ENCODE data around the gene ARHGEF2. TPM values are rescaled to one million over a fixed set of nuclear protein-coding genes. Genes with fewer than 3 reads are reported as not detected.
"Not testable (repeated sequence)": the region's sequence is repeated elsewhere in the genome, so short reads cannot be mapped to it uniquely, and the experiment has no call there.

The ARHGEF2 gene
- total RNA-seq, 2 experiments from 2014 or later, result 135 to 148 TPM

GRCh38 chr1:155930725-155931124, 47.6 kb downstream of the ARHGEF2 start:
- Mint-ChIP-seq H3K4me1 (peaks cover 39% of the 10 kb centered on the region), H3K36me3 (peaks cover 35% of the 10 kb centered on the region), H3K4me3 (peak overlapping the region; percentile 73)
- not testable (repeated sequence) for H3K9me3 Mint-ChIP-seq, DNase-seq, H3K27me3 Mint-ChIP-seq, H3K27ac Mint-ChIP-seq

- no peaks in the 10 kb centered on the region for H3K27me3 Mint-ChIP-seq
- H3K27ac Mint-ChIP-seq, result peak overlapping the region; percentile 22
- DNase-seq, result no peak
- H3K4me3 Mint-ChIP-seq, result no peak overlapping the region
- no peaks in the 10 kb centered on the region for H3K9me3 Mint-ChIP-seq
- H3K36me3 Mint-ChIP-seq, result peaks cover 39% of the 10 kb centered on the region
- H3K4me1 Mint-ChIP-seq, result peaks cover 39% of the 10 kb centered on the region
Measured at GRCh38 chr1:155929057-155929456, 49.3 kb downstream of the ARHGEF2 start.

- no peak overlapping the region for H3K27ac Mint-ChIP-seq
- no peaks in the 10 kb centered on the region for H3K27me3 Mint-ChIP-seq
- H3K4me1 Mint-ChIP-seq, result peaks cover 20% of the 10 kb centered on the region
- no peak for DNase-seq
- H3K9me3 Mint-ChIP-seq, result no peaks in the 10 kb centered on the region
- H3K36me3 Mint-ChIP-seq, result peaks cover 40% of the 10 kb centered on the region
- no peak overlapping the region for H3K4me3 Mint-ChIP-seq
Measured at GRCh38 chr1:155925506-155925905, 52.8 kb downstream of the ARHGEF2 start.

- H3K27me3 Mint-ChIP-seq, result no peaks in the 10 kb centered on the region
- no peaks in the 10 kb centered on the region for H3K9me3 Mint-ChIP-seq
- H3K4me3 Mint-ChIP-seq, result no peak overlapping the region
- no peak overlapping the region for H3K27ac Mint-ChIP-seq
- H3K36me3 Mint-ChIP-seq, result peaks cover 45% of the 10 kb centered on the region
- peaks cover 4% of the 10 kb centered on the region for H3K4me1 Mint-ChIP-seq
- no peak for DNase-seq
Measured at GRCh38 chr1:155920717-155921116, 57.6 kb downstream of the ARHGEF2 start.

GRCh38 chr1:155919801-155920200, 58.5 kb downstream of the ARHGEF2 start:
- Mint-ChIP-seq H3K36me3 (peaks cover 44% of the 10 kb centered on the region), H3K27ac (no peak overlapping the region), H3K4me1 (peaks cover 4% of the 10 kb centered on the region), H3K4me3 (no peak overlapping the region), H3K27me3 (no peaks in the 10 kb centered on the region), H3K9me3 (no peaks in the 10 kb centered on the region)
- DNase-seq, result no peak

GRCh38 chr1:155918660-155919059, 59.7 kb downstream of the ARHGEF2 start:
- DNase-seq, result no peak
- Mint-ChIP-seq H3K9me3 (no peaks in the 10 kb centered on the region), H3K27ac (no peak overlapping the region), H3K4me1 (peaks cover 4% of the 10 kb centered on the region), H3K4me3 (no peak overlapping the region), H3K27me3 (no peaks in the 10 kb centered on the region), H3K36me3 (peaks cover 50% of the 10 kb centered on the region)

GRCh38 chr1:155913969-155914757, 64.2 kb downstream of the ARHGEF2 start:
- no peak overlapping the region for H3K4me3 Mint-ChIP-seq

GRCh38 chr1:155912056-155912536, 66.3 kb downstream of the ARHGEF2 start:
- H3K36me3 Mint-ChIP-seq, result peaks cover 46% of the 10 kb centered on the region
- peak overlapping the region; percentile 99 for H3K4me3 Mint-ChIP-seq
- H3K27me3 Mint-ChIP-seq, result no peaks in the 10 kb centered on the region
- no peaks in the 10 kb centered on the region for H3K9me3 Mint-ChIP-seq
- H3K27ac Mint-ChIP-seq, result peak overlapping the region; percentile 97
- no peak for DNase-seq
- H3K4me1 Mint-ChIP-seq, result peaks cover 19% of the 10 kb centered on the region

More at GRCh38 chr1:155913969-155914757, 64.2 kb downstream of the ARHGEF2 start:
- Mint-ChIP-seq H3K9me3 (no peaks in the 10 kb centered on the region), H3K27me3 (no peaks in the 10 kb centered on the region), H3K4me1 (peaks cover 19% of the 10 kb centered on the region), H3K36me3 (peaks cover 52% of the 10 kb centered on the region), H3K27ac (peak overlapping the region; percentile 34)
- no peak for DNase-seq

GRCh38 chr1:155911156-155912055, 66.9 kb downstream of the ARHGEF2 start, which contains the start of gene RIT1:
Gene RIT1, minus strand, starts transcription at chr1:155911349. Its CDS starts 588 bp downstream, at chr1:155910761.
- Mint-ChIP-seq H3K4me1 (peaks cover 19% of the 10 kb centered on the region), H3K4me3 (peak within 1 kb of the TSS; percentile 99), H3K27ac (peak within 1 kb of the TSS; percentile 97), H3K27me3 (no peaks in the 10 kb centered on the region), H3K36me3 (peaks cover 39% of the 10 kb centered on the region), H3K9me3 (no peaks in the 10 kb centered on the region)
- peak; percentile 85 for DNase-seq

GRCh38 chr1:155910621-155911121, 67.7 kb downstream of the ARHGEF2 start:
- Mint-ChIP-seq H3K9me3 (no peaks in the 10 kb centered on the region), H3K4me1 (peaks cover 21% of the 10 kb centered on the region), H3K27ac (peak overlapping the region; percentile 97), H3K4me3 (peak overlapping the region; percentile 99), H3K27me3 (no peaks in the 10 kb centered on the region), H3K36me3 (peaks cover 38% of the 10 kb centered on the region)
- no peak for DNase-seq

- no peak for DNase-seq
- Mint-ChIP-seq H3K36me3 (peaks cover 37% of the 10 kb centered on the region), H3K4me1 (peaks cover 21% of the 10 kb centered on the region), H3K4me3 (peak overlapping the region; percentile 99), H3K27me3 (no peaks in the 10 kb centered on the region), H3K27ac (peak overlapping the region; percentile 70), H3K9me3 (no peaks in the 10 kb centered on the region)
Measured at GRCh38 chr1:155909894-155910293, 68.5 kb downstream of the ARHGEF2 start.

- Mint-ChIP-seq H3K9me3 (no peaks in the 10 kb centered on the region), H3K27me3 (no peaks in the 10 kb centered on the region), H3K4me3 (no peak overlapping the region), H3K27ac (no peak overlapping the region), H3K36me3 (peaks cover 10% of the 10 kb centered on the region), H3K4me1 (peaks cover 5% of the 10 kb centered on the region)
- no peak for DNase-seq
Measured at GRCh38 chr1:155904261-155904660, 74.1 kb downstream of the ARHGEF2 start.

GRCh38 chr1:155900161-155900560, 78.2 kb downstream of the ARHGEF2 start:
- Mint-ChIP-seq H3K27ac (no peak overlapping the region), H3K27me3 (no peaks in the 10 kb centered on the region), H3K9me3 (no peaks in the 10 kb centered on the region), H3K4me1 (peaks cover 9% of the 10 kb centered on the region), H3K36me3 (peaks cover 22% of the 10 kb centered on the region), H3K4me3 (no peak overlapping the region)
- DNase-seq, result no peak

GRCh38 chr1:155899683-155900082, 78.7 kb downstream of the ARHGEF2 start:
- no peaks in the 10 kb centered on the region for H3K9me3 Mint-ChIP-seq
- H3K4me1 Mint-ChIP-seq, result peaks cover 9% of the 10 kb centered on the region
- no peak overlapping the region for H3K27ac Mint-ChIP-seq
- H3K4me3 Mint-ChIP-seq, result no peak overlapping the region
- peaks cover 22% of the 10 kb centered on the region for H3K36me3 Mint-ChIP-seq
- H3K27me3 Mint-ChIP-seq, result no peaks in the 10 kb centered on the region
- DNase-seq, result no peak

- Mint-ChIP-seq H3K27ac (no peak overlapping the region), H3K4me3 (no peak overlapping the region), H3K27me3 (no peaks in the 10 kb centered on the region), H3K9me3 (no peaks in the 10 kb centered on the region), H3K4me1 (peaks cover 7% of the 10 kb centered on the region), H3K36me3 (peaks cover 18% of the 10 kb centered on the region)
- DNase-seq, result no peak
Measured at GRCh38 chr1:155898888-155899287, 79.5 kb downstream of the ARHGEF2 start.
